ENCODE data around the gene AEN.

AEN gene

GRCh38 chr15:88604381-88605188 is 16.6 kb upstream of the AEN start:
- H3K9me3 ChIP-seq (ENCODE audit: severe bottlenecking): no peaks in the 10 kb centered on the region
- peak overlapping the region; percentile 85 for H3K4me3 ChIP-seq (ENCODE audit: low read depth, low read length)
- H3K27ac ChIP-seq: peak overlapping the region; percentile 90
- H3K27me3 ChIP-seq (ENCODE audit: insufficient read depth, low read depth, severe bottlenecking): no peaks in the 10 kb centered on the region
- H3K36me3 ChIP-seq: peaks cover 50% of the 10 kb centered on the region
- TF ChIP-seq, protein P1, sequence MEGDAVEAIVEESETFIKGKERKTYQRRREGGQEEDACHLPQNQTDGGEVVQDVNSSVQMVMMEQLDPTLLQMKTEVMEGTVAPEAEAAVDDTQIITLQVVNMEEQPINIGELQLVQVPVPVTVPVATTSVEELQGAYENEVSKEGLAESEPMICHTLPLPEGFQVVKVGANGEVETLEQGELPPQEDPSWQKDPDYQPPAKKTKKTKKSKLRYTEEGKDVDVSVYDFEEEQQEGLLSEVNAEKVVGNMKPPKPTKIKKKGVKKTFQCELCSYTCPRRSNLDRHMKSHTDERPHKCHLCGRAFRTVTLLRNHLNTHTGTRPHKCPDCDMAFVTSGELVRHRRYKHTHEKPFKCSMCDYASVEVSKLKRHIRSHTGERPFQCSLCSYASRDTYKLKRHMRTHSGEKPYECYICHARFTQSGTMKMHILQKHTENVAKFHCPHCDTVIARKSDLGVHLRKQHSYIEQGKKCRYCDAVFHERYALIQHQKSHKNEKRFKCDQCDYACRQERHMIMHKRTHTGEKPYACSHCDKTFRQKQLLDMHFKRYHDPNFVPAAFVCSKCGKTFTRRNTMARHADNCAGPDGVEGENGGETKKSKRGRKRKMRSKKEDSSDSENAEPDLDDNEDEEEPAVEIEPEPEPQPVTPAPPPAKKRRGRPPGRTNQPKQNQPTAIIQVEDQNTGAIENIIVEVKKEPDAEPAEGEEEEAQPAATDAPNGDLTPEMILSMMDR (IDR thresholded peaks at IDR 0.05; ENCODE audit: low read depth, low read length): no peak
- DNase-seq: peak; percentile 94

DNA sequence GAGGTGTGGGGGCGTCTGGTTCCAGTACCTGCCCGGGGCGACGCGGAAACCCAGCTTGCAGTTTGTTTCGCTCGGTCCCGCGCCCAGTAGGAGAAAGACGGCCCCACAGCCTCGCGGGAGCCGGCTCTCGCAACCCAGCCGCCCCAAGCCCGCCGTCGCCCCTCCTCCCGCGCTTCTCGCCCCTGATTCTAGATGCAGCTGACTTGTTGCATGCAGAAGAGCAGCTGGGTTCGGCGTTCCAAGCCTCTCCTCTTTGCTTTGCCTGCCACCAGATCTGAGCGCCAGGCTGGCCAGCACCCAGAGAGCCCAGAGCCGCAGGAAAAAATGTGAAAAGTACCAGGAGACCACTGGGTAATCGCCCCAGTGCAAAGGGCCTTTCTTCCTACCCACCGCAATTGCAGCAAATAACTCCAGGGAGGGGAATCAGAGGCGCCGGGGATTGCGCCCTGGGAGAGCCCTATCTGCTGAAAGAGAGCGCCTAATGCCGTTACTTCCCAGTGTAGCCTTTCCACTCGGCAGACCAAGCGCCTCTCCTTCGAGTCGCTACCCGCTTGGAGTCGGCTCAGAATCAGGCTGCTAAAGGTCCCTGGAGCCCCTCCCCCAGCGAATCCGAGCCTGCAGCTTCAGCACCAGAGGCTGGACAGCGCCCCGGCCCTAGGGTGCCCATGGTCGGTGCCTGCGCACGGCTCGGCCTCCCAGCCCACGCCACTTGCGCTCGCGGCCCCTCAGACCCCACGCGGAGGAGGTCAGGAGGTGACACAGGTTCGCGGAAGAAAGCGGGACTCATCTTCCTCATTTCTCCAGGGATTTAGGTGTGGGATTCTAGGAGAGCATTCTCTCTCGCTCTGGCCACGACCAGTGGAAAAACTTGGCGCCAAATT is 15.7 kb upstream of the AEN start:
- peak; percentile 73 for DNase-seq
- peak overlapping the region; percentile 85 for H3K4me3 ChIP-seq (ENCODE audit: low read depth, low read length)
- H3K9me3 ChIP-seq (ENCODE audit: severe bottlenecking): no peaks in the 10 kb centered on the region
- H3K36me3 ChIP-seq: peaks cover 58% of the 10 kb centered on the region
- peak overlapping the region; percentile 90 for H3K27ac ChIP-seq
- TF ChIP-seq, protein P1 (IDR thresholded peaks at IDR 0.05; ENCODE audit: low read depth, low read length): no peak
- no peaks in the 10 kb centered on the region for H3K27me3 ChIP-seq (ENCODE audit: insufficient read depth, low read depth, severe bottlenecking)

DNA sequence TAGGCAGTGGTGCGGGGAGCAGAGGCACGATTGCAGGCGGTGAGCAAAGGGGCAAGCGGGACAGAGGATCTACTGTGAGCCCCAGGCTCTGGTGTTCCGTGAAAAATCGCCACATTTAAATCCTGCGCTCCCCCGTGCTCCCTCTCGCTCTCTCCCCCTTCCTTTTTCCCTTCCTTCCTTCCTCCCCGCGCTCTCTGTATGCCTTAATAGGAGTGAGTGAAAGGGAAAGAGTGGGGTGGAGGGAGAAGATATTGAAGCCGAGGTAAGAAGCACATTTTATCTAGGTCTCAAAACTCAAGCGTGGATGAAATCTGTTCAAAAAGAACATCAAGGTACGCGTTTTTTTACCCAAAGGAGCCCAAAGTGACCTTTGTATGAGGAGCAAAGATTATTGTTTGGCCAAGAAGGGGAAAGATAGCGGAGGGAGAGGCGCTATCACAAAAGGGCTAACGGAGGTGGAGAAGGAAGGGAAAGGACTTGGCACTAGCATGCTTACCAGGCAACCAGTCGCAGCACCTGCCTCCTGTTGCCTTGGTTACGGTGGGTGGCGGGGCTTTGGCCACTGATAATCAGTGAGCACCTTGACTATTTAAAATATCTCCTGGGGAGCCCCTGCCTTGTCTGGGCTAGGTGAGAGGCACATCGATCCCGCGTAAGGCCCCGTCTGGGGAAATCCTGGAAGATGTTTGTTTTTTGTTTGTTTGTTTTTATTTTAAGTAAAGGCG is 14.9 kb upstream of the AEN start:
- Histone ChIP-seq H3K4me3 (ENCODE audit: low read depth, low read length) (peak overlapping the region; percentile 85), H3K9me3 (ENCODE audit: severe bottlenecking) (no peaks in the 10 kb centered on the region), H3K27me3 (ENCODE audit: insufficient read depth, low read depth, severe bottlenecking) (no peaks in the 10 kb centered on the region), H3K27ac (peak overlapping the region; percentile 90), H3K36me3 (peaks cover 66% of the 10 kb centered on the region)
- TF ChIP-seq, protein P1 (IDR thresholded peaks at IDR 0.05; ENCODE audit: low read depth, low read length): no peak
- no peak for DNase-seq

DNA sequence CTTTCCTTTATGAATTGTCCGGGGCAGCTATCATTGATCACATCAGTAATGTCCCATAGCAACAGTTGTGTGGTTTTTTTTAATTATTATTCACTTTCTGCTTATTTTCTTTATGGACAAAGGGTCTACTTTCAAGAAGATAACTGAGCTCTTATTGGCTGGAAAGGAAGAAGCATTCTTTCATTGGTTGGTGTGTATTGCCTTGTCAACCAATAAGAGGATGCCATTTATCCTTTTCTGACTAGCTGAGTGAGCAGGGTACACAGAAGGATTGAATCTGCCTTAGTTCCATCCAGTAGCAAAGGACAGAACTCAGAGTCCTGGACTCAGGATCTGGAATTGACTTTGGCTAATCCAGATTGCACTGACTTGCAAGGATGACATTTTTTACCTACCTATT is 13.2 kb upstream of the AEN start:
- peaks cover 83% of the 10 kb centered on the region for H3K36me3 ChIP-seq
- peak overlapping the region; percentile 90; the same call in 1 of the 2 replicates for H3K27ac ChIP-seq
- DNase-seq: no peak
- TF ChIP-seq, protein P1 (IDR thresholded peaks at IDR 0.05; ENCODE audit: low read depth, low read length): no peak
- H3K9me3 ChIP-seq (ENCODE audit: severe bottlenecking): no peaks in the 10 kb centered on the region
- H3K27me3 ChIP-seq (ENCODE audit: insufficient read depth, low read depth, severe bottlenecking): no peaks in the 10 kb centered on the region
- no peak overlapping the region for H3K4me3 ChIP-seq (ENCODE audit: low read depth, low read length)

DNA sequence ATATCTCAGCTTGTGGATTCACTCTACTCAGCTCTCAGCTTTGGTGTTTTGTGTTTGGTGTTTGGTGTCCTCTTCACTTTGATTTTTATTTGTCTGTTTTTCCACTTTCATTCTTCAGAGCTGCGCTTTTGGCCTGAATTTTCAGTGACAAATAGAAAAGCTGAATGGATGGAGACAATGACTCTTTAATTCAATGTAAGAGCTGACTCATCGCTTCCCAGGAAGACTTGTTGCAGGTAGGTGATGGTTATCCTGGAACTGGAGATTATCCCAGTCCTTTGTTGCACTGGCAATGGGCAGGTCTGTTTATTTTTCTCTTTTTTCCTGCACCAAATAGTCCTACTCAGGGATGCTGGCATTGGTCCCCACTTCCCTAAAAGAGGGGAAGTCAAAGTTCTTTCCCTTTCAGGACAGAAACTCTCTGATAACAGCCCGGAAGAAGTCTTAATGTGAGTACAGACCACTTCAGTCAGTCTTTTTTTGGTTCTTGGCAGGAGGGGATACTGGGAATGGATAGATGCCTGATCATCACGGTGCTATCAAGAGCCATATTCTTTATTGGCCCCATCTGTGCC is 12.4 kb upstream of the AEN start:
- peak overlapping the region; percentile 31 for H3K27ac ChIP-seq
- peaks cover 90% of the 10 kb centered on the region for H3K36me3 ChIP-seq
- DNase-seq: no peak
- TF ChIP-seq, protein P1 (IDR thresholded peaks at IDR 0.05; ENCODE audit: low read depth, low read length): no peak
- H3K4me3 ChIP-seq (ENCODE audit: low read depth, low read length): no peak overlapping the region
- no peaks in the 10 kb centered on the region for H3K27me3 ChIP-seq (ENCODE audit: insufficient read depth, low read depth, severe bottlenecking)
- H3K9me3 ChIP-seq (ENCODE audit: severe bottlenecking): no peaks in the 10 kb centered on the region

All from WERI-Rb-1 (cell line).